K562 (cell line): ENCODE data around the gene NCOA3. TPM values are rescaled to one million over a fixed set of nuclear protein-coding genes. Genes with fewer than 3 reads are reported as not detected.

Experiments used
- ARHGAP35 ChIP-seq: fragments of 450-650 bp; IDR thresholded peaks from 2 replicates; pipeline ENCODE4 v1.6.1; 2018; ENCODE audit not compliant: partially characterized antibody
- CHD1 ChIP-seq: fragments of 200-600 bp; sonication (generic); IDR thresholded peaks from one replicate; pipeline ENCODE4 v1.6.1; 2012; ENCODE audit warnings: mild to moderate bottlenecking, moderate library complexity, low read length, inconsistent platforms
- ERF ChIP-seq: fragments of 450-650 bp; formaldehyde crosslinking; IDR thresholded peaks from 2 replicates; pipeline ENCODE4 v1.4.0; 2020; ENCODE audit warnings: mild to moderate bottlenecking, mixed read lengths
- EWSR1 ChIP-seq: fragments of 450-650 bp; IDR thresholded peaks from 2 replicates; pipeline ENCODE4 v1.6.1; 2018; ENCODE audit warnings: borderline replicate concordance, mild to moderate bottlenecking, low read depth, moderate library complexity; ENCODE audit not compliant: partially characterized antibody
- MEF2D ChIP-seq: conservative IDR thresholded peaks from 2 replicates; pipeline ENCODE4 v1.6.1; 2016; ENCODE audit warnings: low read depth, missing genetic modification characterization, missing compliant biosample characterization
- SAP30 ChIP-seq: fragments of 200-600 bp; sonication (generic); IDR thresholded peaks from 2 replicates; pipeline ENCODE4 v1.6.1; 2012; ENCODE audit warnings: borderline replicate concordance, low read depth, mild to moderate bottlenecking, moderate library complexity, low read length, control low read depth, inconsistent platforms; ENCODE audit not compliant: insufficient read depth, poor library complexity, severe bottlenecking
- SMAD1 ChIP-seq: fragments of 150-350 bp; IDR thresholded peaks from 2 replicates; pipeline ENCODE4 v1.6.1; 2014; ENCODE audit warnings: low read length, low read depth; ENCODE audit not compliant: partially characterized antibody
- ZNF347 ChIP-seq: fragments of 450-650 bp; formaldehyde crosslinking; IDR thresholded peaks from 2 replicates; pipeline ENCODE4 v1.4.0; 2020; ENCODE audit warnings: low read depth, mild to moderate bottlenecking, moderate library complexity
- polyA plus RNA-seq, 8 experiments: library from polyadenylated mRNA; depleted of rRNA in 4 of 8; stranded (reverse) in 5 of 8; unstranded in 3 of 8; fragments of >200 nt; fragmentation: Nextera tagmentation in 2 of 8; fragmentation: Illumina TruSeq in 1 of 8; extraction: Ambion mirVana in 2 of 8; extraction: Trizol in 1 of 8; gene quantifications; 2 replicates each; pipeline versions ENCODE4 v1.2.1 to v1.2.3, GENCODE V29; 2011 to 2014; ENCODE audit warnings: inconsistent platforms in 1 of 8, missing spikeins in 1 of 8
- total RNA-seq, 7 experiments: library from RNA; depleted of rRNA in 6 of 7; stranded (reverse); fragments of >200 nt in 6 of 7; fragmentation: Illumina TruSeq in 2 of 7; extraction: Trizol in 2 of 7; gene quantifications; 2 replicates each; pipeline versions ENCODE4 v1.2.1 to v1.2.3, GENCODE V29; 2011 to 2021; ENCODE audit warnings: low replicate concordance in 1 of 7
- TF ChIP-seq, protein P1 (sequence below), 3 experiments: fragments of 200-800 bp in 1 of 3; sonication (Bioruptor generic) in 1 of 3; sonication (generic) in 1 of 3; formaldehyde crosslinking in 1 of 3; IDR thresholded peaks; 2 replicates each; pipeline versions ENCODE4 v1.6.1 to v1.8.0; 2016 to 2022; ENCODE audit warnings: mild to moderate bottlenecking in 2 of 3, missing compliant biosample characterization in 2 of 3, missing genetic modification characterization in 2 of 3, missing genetic modification reagents in 1 of 3
- TF ChIP-seq, protein P2 (sequence below), 2 experiments: fragments of 200-800 bp in 1 of 2; sonication (Bioruptor generic) in 1 of 2; sonication (generic) in 1 of 2; formaldehyde crosslinking in 1 of 2; IDR thresholded peaks in 1 of 2; conservative IDR thresholded peaks in 1 of 2; 2 replicates each; pipeline versions ENCODE4 v1.5.0 to v1.6.1; 2016 to 2020; ENCODE audit warnings: missing compliant biosample characterization in 1 of 2, missing genetic modification characterization in 1 of 2, missing genetic modification reagents in 1 of 2
- TF ChIP-seq, protein P3 (sequence below), 3 experiments: fragments of 200-800 bp in 1 of 3; fragments of 250-450 bp in 1 of 3; fragments of 450-650 bp in 1 of 3; sonication (Bioruptor Pico) in 1 of 3; sonication (Bioruptor generic) in 1 of 3; formaldehyde crosslinking in 1 of 3; IDR thresholded peaks; 2 replicates each; pipeline versions ENCODE4 v1.6.1 to v1.8.0; 2016 to 2022; ENCODE audit warnings: mild to moderate bottlenecking in 2 of 3, missing genetic modification characterization in 2 of 3, missing compliant biosample characterization in 1 of 3, moderate library complexity in 1 of 3
- TF ChIP-seq, protein P4 (sequence below): fragments of 450-650 bp; IDR thresholded peaks from 2 replicates; pipeline ENCODE4 v1.6.1; 2014; ENCODE audit warnings: low read depth, mild to moderate bottlenecking, moderate library complexity, borderline replicate concordance
- TF ChIP-seq, protein P5 (sequence below): fragments of 450-650 bp; IDR thresholded peaks from 2 replicates; pipeline ENCODE4 v1.6.1; 2018; ENCODE audit warnings: mild to moderate bottlenecking, low read depth; ENCODE audit not compliant: partially characterized antibody

NCOA3 gene
- total and polyA plus RNA-seq, 9 of the 15 experiments (the other 6 are each of a cell fraction or from before 2014, with no cell fraction given) = 3.2 to 24.3 (median 14.4) TPM

DNA sequence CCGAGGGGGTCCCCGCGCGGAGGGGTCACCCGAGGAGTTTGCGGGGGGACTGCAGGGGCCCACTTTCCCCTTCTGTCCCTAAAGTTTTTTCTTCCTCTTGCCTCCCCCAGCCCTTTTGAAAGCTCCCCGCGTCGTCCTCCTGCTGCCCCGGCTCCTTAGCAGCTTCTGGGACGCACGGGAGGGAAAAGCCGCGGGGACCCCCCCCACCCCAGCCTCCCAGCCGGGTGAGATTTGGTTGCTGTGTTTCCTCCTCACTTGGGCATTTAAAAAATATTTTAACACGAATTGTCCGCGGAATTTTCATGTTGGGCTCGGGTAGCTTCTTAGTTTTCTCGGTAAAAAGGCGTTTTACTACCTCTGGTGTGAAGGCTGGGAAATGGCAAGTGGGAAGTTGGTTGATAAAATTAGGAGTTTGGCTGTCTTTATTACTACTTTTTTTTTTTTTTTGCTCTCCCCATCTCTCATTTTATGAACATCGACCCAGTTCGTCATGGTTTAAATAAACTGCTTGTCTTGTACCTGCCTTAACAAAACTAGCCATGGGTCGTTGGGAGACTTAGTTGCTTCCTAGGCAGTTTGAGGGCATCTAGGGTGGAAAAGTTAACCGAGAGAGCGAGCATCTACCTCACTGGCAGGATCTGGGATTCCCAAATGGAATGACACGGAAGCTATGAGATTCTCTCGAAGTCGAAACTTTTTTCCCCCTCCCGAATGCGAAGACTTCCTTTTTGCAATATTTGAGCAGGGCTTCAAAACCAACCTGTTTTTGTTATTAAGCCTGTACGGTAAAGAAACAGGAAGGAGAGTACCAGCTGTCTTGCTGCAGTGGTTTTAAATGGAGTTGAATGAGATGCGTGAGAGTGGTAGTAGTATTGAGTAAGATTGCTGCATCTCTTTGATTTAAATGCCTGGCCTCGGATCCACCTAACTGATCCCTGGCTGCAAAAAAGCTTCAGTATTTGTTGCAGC is 868 bp downstream of the NCOA3 start (continued):
- TF ChIP-seq ERF (CRISPR knock-in tag) (no peak), MEF2D (tag) (no peak), SAP30 (peak; percentile 30), CHD1 (peak; percentile 90), EWSR1 (peak; percentile 80), ZNF347 (no peak), SMAD1 (no peak), ARHGAP35 (no peak)
- TF ChIP-seq, protein P1, sequence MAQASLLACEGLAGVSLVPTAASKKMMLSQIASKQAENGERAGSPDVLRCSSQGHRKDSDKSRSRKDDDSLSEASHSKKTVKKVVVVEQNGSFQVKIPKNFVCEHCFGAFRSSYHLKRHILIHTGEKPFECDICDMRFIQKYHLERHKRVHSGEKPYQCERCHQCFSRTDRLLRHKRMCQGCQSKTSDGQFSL (CRISPR knock-in tag; IDR thresholded peaks at IDR 0.05) = peak; percentile 39; the same call in 1 of the 2 replicates
- TF ChIP-seq, protein P1 (tag; IDR thresholded peaks at IDR 0.05) = no peak; a peak in 2 of 4 replicates
- TF ChIP-seq, protein P2, sequence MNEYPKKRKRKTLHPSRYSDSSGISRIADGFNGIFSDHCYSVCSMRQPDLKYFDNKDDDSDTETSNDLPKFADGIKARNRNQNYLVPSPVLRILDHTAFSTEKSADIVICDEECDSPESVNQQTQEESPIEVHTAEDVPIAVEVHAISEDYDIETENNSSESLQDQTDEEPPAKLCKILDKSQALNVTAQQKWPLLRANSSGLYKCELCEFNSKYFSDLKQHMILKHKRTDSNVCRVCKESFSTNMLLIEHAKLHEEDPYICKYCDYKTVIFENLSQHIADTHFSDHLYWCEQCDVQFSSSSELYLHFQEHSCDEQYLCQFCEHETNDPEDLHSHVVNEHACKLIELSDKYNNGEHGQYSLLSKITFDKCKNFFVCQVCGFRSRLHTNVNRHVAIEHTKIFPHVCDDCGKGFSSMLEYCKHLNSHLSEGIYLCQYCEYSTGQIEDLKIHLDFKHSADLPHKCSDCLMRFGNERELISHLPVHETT (CRISPR knock-in tag; conservative IDR thresholded peaks at IDR 0.05 in 1 of 2, IDR thresholded peaks at IDR 0.05 in 1 of 2) = no peak
- TF ChIP-seq, protein P3, sequence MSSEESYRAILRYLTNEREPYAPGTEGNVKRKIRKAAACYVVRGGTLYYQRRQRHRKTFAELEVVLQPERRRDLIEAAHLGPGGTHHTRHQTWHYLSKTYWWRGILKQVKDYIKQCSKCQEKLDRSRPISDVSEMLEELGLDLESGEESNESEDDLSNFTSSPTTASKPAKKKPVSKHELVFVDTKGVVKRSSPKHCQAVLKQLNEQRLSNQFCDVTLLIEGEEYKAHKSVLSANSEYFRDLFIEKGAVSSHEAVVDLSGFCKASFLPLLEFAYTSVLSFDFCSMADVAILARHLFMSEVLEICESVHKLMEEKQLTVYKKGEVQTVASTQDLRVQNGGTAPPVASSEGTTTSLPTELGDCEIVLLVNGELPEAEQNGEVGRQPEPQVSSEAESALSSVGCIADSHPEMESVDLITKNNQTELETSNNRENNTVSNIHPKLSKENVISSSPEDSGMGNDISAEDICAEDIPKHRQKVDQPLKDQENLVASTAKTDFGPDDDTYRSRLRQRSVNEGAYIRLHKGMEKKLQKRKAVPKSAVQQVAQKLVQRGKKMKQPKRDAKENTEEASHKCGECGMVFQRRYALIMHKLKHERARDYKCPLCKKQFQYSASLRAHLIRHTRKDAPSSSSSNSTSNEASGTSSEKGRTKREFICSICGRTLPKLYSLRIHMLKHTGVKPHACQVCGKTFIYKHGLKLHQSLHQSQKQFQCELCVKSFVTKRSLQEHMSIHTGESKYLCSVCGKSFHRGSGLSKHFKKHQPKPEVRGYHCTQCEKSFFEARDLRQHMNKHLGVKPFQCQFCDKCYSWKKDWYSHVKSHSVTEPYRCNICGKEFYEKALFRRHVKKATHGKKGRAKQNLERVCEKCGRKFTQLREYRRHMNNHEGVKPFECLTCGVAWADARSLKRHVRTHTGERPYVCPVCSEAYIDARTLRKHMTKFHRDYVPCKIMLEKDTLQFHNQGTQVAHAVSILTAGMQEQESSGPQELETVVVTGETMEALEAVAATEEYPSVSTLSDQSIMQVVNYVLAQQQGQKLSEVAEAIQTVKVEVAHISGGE (CRISPR knock-in tag; IDR thresholded peaks at IDR 0.05) = peak in 1 of 3 experiments; percentile 82; a peak in 2 of 6 replicates
- TF ChIP-seq, protein P4, sequence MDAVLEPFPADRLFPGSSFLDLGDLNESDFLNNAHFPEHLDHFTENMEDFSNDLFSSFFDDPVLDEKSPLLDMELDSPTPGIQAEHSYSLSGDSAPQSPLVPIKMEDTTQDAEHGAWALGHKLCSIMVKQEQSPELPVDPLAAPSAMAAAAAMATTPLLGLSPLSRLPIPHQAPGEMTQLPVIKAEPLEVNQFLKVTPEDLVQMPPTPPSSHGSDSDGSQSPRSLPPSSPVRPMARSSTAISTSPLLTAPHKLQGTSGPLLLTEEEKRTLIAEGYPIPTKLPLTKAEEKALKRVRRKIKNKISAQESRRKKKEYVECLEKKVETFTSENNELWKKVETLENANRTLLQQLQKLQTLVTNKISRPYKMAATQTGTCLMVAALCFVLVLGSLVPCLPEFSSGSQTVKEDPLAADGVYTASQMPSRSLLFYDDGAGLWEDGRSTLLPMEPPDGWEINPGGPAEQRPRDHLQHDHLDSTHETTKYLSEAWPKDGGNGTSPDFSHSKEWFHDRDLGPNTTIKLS = 0 out of 2 replicates have a peak, but pooled peaks have one; percentile 25
- TF ChIP-seq, protein P5, sequence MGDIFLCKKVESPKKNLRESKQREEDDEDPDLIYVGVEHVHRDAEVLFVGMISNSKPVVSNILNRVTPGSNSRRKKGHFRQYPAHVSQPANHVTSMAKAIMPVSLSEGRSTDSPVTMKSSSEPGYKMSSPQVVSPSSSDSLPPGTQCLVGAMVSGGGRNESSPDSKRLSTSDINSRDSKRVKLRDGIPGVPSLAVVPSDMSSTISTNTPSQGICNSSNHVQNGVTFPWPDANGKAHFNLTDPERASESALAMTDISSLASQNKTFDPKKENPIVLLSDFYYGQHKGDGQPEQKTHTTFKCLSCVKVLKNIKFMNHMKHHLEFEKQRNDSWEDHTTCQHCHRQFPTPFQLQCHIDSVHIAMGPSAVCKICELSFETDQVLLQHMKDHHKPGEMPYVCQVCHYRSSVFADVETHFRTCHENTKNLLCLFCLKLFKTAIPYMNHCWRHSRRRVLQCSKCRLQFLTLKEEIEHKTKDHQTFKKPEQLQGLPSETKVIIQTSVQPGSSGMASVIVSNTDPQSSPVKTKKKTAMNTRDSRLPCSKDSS = no peak
